Nephron (organoid): ENCODE data around the gene GSAP.
"Not testable (repeated sequence)": the region's sequence is repeated elsewhere in the genome, so short reads cannot be mapped to it uniquely, and the experiment has no call there.

Source experiments
- H3K27ac Mint-ChIP-seq, 3 experiments: 2 replicates each; pipeline ENCODE4 v1.8.0; 2020; ENCODE audit warnings: mixed read lengths in 3 of 3, mild to moderate bottlenecking in 2 of 3, moderate library complexity in 1 of 3
- H3K27me3 Mint-ChIP-seq: 2 replicates; pipeline ENCODE4 v1.8.0; 2021; ENCODE audit warnings: low read depth, mild to moderate bottlenecking, moderate library complexity, mixed read lengths
- H3K36me3 Mint-ChIP-seq: 2 replicates; pipeline ENCODE4 v1.8.0; 2020; ENCODE audit warnings: low read depth, mixed read lengths
- H3K4me1 Mint-ChIP-seq: 2 replicates; pipeline ENCODE4 v1.8.0; 2020; ENCODE audit warnings: mixed read lengths
- H3K4me3 Mint-ChIP-seq, 3 experiments: 2 replicates each; pipeline ENCODE4 v1.8.0; 2020; ENCODE audit warnings: mild to moderate bottlenecking in 3 of 3, mixed read lengths in 3 of 3, moderate library complexity in 2 of 3
- H3K9me3 Mint-ChIP-seq: 2 replicates; pipeline ENCODE4 v1.8.0; 2020; ENCODE audit warnings: mixed read lengths
- TF ChIP-seq, protein P1 (sequence below), 3 experiments: fragments of 200-600 bp; sonication (generic); IDR thresholded peaks; one replicate each; pipeline ENCODE4 v1.5.0; 2021; ENCODE audit warnings: antibody characterized with exemption in 3 of 3; ENCODE audit not compliant: unreplicated experiment in 3 of 3

GSAP gene

DNA sequence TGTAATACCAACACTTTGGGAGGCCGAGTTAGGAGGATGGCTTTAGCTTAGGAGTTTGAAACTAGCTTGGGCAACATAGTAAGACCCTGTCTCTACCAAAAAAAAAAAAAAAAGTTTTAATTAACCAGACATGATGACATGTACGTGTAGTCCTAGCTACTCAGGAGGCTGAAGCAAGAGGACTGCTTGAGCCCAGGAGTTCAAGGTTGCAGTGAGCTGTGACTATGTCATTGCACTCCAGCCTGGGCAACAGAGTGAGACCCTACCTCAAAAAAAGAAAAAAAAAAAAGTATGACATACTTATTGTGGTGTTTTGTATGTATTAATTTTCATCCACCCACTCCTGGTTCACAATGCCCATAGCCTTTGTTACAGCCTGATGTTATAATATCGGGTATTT is 69.7 kb downstream of the GSAP start:
- H3K4me3 Mint-ChIP-seq, result no peak overlapping the region
- TF ChIP-seq, protein P1, sequence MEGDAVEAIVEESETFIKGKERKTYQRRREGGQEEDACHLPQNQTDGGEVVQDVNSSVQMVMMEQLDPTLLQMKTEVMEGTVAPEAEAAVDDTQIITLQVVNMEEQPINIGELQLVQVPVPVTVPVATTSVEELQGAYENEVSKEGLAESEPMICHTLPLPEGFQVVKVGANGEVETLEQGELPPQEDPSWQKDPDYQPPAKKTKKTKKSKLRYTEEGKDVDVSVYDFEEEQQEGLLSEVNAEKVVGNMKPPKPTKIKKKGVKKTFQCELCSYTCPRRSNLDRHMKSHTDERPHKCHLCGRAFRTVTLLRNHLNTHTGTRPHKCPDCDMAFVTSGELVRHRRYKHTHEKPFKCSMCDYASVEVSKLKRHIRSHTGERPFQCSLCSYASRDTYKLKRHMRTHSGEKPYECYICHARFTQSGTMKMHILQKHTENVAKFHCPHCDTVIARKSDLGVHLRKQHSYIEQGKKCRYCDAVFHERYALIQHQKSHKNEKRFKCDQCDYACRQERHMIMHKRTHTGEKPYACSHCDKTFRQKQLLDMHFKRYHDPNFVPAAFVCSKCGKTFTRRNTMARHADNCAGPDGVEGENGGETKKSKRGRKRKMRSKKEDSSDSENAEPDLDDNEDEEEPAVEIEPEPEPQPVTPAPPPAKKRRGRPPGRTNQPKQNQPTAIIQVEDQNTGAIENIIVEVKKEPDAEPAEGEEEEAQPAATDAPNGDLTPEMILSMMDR (IDR thresholded peaks at IDR 0.05; ENCODE audit: unreplicated experiment in 3 of 3), result no peak
- no peaks in the 10 kb centered on the region for H3K27me3 Mint-ChIP-seq
- H3K36me3 Mint-ChIP-seq, result no peaks in the 10 kb centered on the region
- no peaks in the 10 kb centered on the region for H3K9me3 Mint-ChIP-seq
- H3K27ac Mint-ChIP-seq, result no peak overlapping the region
- peaks cover 14% of the 10 kb centered on the region for H3K4me1 Mint-ChIP-seq

DNA sequence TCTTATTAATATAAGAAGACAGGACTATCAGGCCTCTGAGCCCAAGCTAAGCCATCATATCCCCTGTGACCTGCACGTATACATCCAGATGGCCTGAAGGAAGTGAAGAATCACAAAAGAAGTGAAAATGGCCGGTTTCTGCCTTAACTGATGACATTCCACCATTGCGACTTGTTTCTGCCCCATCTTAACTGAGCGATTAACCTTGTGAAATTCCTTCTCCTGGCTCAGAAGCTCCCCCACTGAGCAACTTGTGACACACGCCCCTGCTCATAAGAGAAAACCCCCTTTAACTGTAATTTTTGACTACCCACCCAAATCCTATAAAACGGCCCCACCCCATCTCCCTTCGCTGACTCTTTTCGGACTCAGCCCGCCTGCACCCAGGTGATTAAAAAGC is 70.7 kb downstream of the GSAP start:
- not testable (repeated sequence) for H3K36me3 Mint-ChIP-seq, H3K27ac Mint-ChIP-seq, H3K9me3 Mint-ChIP-seq, H3K4me3 Mint-ChIP-seq, H3K27me3 Mint-ChIP-seq
- peaks cover 21% of the 10 kb centered on the region for H3K4me1 Mint-ChIP-seq

DNA sequence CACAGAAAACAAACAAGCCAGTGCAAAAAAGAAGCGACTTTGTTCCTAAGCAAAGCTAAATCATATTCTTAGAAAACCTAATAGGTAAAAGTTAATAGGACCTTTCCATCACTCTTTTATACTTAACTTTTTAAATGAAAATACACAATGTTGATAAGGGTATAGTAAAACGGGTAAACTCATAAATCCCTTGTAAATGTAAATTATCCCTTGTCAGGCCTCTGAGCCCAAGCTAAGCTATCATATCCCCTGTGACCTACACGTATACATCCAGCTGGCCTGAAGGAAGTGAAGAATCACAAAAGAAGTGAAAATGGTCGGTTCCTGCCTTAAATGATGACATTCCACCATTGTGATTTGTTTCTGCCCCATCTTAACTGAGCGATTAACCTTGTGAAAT is 76.4 kb downstream of the GSAP start:
- Mint-ChIP-seq H3K4me1 (peaks cover 36% of the 10 kb centered on the region), H3K4me3 (peak overlapping the region in 1 of 3 experiments; percentile 2), H3K27me3 (no peaks in the 10 kb centered on the region), H3K9me3 (no peaks in the 10 kb centered on the region), H3K36me3 (no peaks in the 10 kb centered on the region), H3K27ac (peak overlapping the region; percentile 25 to 73 (median 62))
- TF ChIP-seq, protein P1 (IDR thresholded peaks at IDR 0.05; ENCODE audit: unreplicated experiment in 3 of 3), result no peak

DNA sequence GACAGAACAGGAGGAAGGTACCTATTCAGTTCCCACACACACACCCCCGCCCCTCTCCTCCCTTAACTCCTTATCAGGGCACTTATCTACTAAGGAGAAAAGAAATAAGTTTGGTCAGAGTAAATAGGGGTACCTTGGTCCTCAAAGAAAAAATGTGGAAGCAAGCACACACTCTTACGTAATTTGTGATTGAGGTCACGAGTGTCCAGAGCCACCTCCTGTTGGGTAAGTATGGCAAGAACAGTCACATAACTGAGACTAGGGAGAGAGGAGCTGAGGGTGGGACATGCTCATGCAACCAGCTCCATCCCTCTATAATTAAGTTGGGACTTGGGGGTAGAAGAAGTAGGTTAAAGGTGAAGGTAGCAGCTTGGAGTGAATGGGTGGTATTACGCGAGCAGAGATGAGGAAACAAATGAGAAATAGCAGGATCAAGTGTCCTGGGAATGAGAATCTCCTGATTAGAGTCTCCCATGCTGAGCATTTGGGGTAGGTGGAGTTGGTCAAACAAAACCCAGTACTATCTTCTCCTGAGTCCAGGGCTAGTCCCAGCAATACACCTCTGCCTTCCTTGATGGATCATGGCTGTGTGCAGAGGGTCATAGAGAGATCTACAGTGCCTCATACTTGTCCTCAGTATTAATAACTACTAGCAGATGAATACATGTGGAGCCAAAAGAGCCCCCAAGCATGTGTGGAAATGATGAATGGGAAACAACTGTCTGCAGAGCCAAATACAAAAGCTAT is 77.1 kb downstream of the GSAP start:
- Mint-ChIP-seq H3K9me3 (no peaks in the 10 kb centered on the region), H3K36me3 (no peaks in the 10 kb centered on the region), H3K27me3 (no peaks in the 10 kb centered on the region), H3K27ac (peak overlapping the region; percentile 25 to 73 (median 62)), H3K4me1 (peaks cover 36% of the 10 kb centered on the region), H3K4me3 (peak overlapping the region in 1 of 3 experiments; percentile 2)
- TF ChIP-seq, protein P1 (IDR thresholded peaks at IDR 0.05; ENCODE audit: unreplicated experiment in 3 of 3), result no peak

DNA sequence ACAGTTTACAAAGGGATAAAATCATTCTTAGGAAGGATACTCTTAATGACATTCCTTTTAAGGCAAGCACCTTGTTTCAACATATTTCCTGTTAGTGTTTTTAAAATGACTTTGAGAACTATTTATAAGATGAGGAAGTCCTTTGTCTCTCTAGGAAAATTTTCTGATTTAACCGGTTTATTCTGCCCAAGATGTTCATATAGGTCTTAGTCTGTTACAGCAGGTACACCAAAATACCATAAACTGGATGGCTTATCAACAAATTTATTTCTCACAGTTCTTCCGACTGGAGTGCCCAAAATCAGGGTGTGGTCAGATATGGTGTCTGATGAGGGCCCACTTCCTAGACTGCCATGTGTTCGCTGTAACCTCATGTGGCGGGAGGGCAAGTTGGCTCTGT is 77.9 kb downstream of the GSAP start:
- Mint-ChIP-seq H3K27me3 (no peaks in the 10 kb centered on the region), H3K9me3 (no peaks in the 10 kb centered on the region), H3K36me3 (no peaks in the 10 kb centered on the region), H3K4me3 (no peak overlapping the region), H3K4me1 (peaks cover 36% of the 10 kb centered on the region), H3K27ac (no peak overlapping the region)
- TF ChIP-seq, protein P1 (IDR thresholded peaks at IDR 0.05; ENCODE audit: unreplicated experiment in 3 of 3), result no peak

DNA sequence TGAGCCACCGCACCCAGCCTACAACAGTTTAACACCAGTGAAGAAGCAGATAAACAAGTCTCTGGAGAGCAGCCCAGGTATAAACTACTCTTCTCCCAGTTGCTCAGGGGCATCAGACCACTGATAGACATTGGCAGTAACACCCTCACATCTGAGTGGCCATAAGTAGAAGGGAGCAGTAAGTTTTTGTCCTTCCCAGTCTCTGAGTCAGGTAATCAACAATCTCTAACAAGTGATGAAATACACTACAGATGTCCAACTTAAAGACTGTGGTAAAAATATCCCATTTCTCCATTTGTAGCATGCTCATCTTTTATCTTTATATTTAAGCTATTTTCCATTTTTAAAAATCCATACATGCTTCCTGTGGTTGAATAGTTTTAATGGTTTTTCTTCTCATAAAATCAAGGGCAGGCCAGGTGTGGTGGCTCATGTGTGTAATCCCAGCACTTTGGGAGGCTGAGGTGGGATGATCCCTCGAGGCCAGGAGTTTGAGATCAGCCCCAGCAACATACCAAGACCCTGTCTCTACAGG is 78.6 kb downstream of the GSAP start:
- H3K4me3 Mint-ChIP-seq, result no peak overlapping the region
- TF ChIP-seq, protein P1 (IDR thresholded peaks at IDR 0.05; ENCODE audit: unreplicated experiment in 3 of 3), result no peak
- no peaks in the 10 kb centered on the region for H3K9me3 Mint-ChIP-seq
- peaks cover 36% of the 10 kb centered on the region for H3K4me1 Mint-ChIP-seq
- H3K36me3 Mint-ChIP-seq, result no peaks in the 10 kb centered on the region
- H3K27ac Mint-ChIP-seq, result no peak overlapping the region
- no peaks in the 10 kb centered on the region for H3K27me3 Mint-ChIP-seq
